Dermis microvascular lymphatic vessel endothelial cell (primary cell): ENCODE data around the gene NEURL2. TPM values are rescaled to one million over a fixed set of nuclear protein-coding genes. Genes with fewer than 3 reads are reported as not detected.
A peak's percentile ranks its signal among the peaks of the same experiment; 100 is the strongest.
"Not testable (repeated sequence)": the region's sequence is repeated elsewhere in the genome, so short reads cannot be mapped to it uniquely, and the experiment has no call there.

Source experiments
- DNase-seq, 2 donors: peaks; one replicate each; pipeline versions ENCODE4 v3.0.0 to v3.0.0-alpha.2; 2010; ENCODE audit warnings: low read depth in 2 of 2
- total RNA-seq: library from RNA; depleted of rRNA; stranded (reverse); fragments of >200 nt; gene quantifications from 2 replicates; pipeline ENCODE4 v1.2.1, GENCODE V29; 2014

Gene NEURL2
- total RNA-seq, 1 donor from 2014 or later, result 2.3 TPM

DNA sequence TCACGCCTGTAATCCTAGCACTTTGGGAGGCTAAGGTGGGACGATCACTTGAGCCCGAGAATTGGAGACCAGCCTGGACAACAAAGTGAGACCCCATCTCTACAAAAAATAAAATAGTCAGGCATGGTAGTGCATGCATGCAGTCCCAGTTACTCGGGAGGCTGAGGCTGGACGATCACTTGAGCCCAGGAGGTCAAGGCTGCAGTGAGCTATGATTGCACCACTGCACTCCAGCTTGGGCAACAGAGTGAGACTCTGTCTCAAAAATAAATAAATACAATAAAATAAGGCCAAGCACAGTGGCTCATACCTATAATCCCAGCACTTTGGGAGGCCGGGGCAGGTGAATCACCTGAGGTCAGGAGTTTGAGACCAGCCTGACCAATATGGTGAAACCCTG, 10.3 kb upstream of the NEURL2 start:
- not testable (repeated sequence) for DNase-seq

DNA sequence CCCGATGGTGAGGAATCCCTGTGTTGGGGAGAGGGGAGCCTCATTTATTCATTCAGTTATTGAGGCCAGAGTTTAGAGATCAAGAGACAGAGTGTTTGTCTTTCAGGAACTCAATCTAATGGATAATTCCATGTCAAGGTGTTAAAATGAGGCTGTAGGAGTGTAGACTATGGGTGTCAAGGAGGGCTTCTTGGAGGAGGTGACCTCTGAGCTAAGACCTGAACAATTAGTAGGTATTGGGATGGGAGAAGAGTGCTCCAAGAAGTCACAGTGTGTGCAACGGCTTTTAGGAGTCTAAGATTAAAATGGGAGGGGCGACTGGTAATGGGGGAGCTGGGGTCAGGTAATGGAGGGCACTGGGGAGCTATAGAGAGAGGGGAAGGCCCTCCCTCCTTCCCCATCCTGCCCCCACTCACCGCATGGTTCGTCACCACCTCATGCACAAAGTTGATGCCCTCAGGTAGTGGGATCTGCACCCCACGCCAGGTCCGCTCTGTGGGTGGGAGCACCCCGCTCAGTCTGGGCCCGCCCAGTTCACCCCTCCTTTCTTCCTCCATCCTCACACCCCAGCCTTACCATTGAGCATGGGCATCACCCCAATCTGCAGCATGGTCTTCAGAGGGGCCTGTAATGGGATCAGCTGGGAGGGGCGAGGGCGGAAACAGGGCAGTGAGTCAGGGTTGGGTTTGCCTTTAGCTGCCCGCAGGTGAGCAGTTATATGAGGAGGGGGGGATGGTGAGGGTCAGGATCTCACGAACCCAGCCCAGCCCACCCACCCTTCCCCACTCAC, 8.2 kb upstream of the NEURL2 start:
- DNase-seq, result no peak

DNA sequence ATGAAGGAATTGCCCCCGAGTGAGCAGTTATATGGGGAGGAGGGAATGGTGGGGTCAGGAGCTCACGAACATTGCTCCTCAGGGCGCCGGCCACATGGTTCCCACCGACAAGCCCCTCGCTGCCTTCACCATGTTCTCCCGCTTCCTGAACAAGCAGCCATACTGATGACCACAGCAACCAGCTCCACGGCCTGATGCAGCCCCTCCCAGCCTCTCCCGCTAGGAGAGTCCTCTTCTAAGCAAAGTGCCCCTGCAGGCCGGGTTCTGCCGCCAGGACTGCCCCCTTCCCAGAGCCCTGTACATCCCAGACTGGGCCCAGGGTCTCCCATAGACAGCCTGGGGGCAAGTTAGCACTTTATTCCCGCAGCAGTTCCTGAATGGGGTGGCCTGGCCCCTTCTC, 7.3 kb upstream of the NEURL2 start:
- DNase-seq, result no peak

DNA sequence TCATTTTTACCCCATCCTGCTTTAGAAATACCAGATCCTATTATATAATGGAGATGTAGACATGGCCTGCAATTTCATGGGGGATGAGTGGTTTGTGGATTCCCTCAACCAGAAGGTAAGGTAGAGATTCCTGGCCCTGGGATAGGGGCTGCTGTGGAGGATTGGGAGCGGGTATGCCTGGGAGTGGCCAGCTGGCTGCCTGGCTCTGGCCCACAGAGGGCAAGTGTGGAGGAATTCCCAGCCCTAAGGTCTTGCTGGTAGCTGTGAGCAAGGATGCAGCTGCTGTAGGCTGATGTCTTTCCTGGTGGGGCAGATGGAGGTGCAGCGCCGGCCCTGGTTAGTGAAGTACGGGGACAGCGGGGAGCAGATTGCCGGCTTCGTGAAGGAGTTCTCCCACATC, 6.7 kb upstream of the NEURL2 start:
- no peak for DNase-seq

DNA sequence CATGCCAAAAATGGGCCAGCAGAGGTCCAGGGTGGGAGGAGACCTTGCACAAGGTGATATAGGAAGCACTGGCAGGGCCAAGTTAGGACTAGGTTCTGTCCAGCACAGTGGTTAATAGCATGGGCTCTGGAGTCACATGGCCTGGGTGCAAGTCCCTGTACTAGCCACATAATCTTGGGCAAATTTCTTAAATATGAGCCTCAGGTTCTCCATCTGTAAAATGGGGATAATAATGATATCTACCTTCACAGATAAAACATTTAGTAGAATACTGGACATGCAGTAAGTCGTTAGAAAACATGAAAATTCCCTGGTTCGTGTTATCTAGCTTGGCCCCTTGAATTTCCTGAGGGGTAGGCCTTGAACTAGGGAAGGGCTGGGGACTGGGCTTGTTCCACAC, 6.3 kb upstream of the NEURL2 start:
- no peak for DNase-seq

DNA sequence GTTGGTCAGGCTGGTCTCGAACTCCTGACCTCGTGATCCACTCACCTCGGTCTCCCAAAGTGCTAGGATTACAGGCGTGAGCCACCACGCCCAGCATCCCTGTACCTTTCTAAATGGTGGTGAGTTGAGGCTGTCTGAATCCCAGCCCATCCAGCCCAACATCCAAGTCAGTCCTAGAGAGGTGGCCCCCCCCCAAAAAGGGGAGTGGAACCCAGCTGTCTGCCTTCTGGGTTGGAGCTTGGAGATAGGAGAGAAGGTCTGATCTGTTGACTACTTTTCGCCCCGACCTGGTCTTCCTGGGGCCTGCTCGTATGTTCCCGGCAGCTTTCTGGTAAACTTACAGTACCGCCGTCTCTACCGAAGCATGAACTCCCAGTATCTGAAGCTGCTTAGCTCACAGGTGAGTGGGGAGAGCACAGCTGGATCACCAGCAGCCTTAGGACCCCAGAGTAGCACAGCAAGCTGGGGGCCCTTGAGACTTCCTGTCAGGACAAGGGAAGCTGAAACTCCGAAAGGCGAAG, 5.7 kb upstream of the NEURL2 start:
- DNase-seq, result no peak

DNA sequence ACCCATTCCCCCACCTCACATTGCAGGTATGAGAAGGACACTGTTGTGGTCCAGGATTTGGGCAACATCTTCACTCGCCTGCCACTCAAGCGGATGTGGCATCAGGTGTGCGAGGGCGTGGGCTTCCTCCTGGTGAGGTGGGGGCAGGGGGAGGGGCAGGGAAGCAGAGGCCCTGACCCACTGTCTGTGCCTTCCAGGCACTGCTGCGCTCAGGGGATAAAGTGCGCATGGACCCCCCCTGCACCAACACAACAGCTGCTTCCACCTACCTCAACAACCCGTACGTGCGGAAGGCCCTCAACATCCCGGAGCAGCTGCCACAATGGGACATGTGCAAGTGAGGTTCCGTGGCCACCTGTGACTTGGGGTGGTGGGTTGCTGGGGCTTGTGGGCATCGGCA, 3.8 kb upstream of the NEURL2 start:
- no peak for DNase-seq

DNA sequence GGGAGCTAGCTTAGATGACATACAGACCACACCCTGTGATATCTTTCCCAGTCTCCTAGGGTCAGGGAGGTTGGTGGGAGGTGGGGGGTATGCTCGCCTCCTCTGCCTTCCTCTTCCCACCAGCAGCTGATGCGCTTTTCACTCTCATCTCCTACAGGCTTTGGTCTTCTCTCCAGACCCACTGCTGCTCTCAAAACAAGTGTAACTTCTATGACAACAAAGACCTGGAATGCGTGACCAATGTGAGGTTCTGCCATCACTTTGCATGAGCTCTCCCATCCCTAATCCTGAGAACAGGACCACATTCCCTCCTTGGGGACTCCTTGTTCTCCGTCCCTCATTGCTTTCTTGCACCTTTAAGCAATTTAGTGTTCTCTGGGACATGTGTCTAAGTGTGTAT, 2.8 kb upstream of the NEURL2 start:
- no peak for DNase-seq

DNA sequence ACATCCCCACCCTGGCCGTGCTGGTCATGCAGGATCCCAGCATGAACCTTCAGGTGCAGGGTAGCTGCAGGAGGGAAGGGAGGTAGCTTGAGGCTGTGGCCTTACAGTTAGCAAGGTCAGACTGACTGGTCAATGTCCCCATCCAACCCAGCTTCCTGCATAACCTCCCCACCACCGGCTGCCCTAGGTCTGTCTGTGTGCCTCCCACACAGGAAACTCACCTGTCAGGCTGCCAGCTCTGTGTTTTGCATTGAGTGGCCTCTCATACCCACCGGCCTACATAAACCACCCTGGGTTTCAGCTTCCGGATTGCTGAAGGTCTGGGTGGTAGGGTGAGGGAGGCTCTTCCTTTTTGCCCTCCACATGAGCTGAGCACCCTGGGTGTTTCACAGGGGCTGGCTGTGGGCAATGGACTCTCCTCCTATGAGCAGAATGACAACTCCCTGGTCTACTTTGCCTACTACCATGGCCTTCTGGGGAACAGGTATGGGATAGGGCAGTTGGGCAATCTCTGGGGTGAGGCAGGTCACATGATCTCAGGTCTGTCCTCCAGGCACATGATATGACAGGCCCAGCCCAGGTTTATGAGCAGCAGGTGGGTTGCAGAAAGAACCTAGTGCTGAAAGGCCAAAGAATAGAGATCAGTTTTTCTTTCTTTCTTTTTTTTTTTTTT, 2.0 kb upstream of the NEURL2 start:
- DNase-seq, result no peak

DNA sequence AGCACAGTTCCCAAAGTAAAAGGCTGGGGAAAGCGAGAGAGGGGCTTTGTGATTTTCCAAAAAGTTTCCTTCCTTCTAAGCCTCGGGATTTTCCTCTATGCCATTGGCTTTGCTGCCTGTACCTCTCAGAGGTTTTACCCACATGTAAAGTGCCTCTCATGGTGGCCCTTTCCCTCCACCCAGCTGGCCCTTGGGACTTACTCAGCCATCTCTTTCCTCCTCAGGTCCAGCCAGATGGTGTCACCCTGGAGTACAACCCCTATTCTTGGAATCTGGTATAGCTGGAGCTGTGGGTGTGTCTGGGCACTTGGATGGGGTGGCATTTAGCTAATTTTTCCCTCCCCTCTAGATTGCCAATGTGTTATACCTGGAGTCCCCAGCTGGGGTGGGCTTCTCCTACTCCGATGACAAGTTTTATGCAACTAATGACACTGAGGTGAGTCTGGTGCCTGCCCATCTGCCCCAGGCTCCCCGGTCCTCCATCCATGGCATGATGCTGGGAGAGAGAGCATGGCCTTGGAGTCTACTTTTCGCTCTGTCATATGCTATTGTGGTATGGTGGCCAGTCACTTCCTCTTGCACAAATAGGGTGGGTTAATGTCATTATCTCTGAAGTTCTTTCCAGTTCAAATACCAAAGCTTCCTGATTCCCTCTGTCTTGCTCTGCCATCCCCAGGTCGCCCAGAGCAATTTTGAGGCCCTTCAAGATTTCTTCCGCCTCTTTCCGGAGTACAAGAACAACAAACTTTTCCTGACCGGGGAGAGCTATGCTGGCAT, 1.2 kb upstream of the NEURL2 start:
- DNase-seq, result peak in 1 of 2 donors; percentile 25

DNA sequence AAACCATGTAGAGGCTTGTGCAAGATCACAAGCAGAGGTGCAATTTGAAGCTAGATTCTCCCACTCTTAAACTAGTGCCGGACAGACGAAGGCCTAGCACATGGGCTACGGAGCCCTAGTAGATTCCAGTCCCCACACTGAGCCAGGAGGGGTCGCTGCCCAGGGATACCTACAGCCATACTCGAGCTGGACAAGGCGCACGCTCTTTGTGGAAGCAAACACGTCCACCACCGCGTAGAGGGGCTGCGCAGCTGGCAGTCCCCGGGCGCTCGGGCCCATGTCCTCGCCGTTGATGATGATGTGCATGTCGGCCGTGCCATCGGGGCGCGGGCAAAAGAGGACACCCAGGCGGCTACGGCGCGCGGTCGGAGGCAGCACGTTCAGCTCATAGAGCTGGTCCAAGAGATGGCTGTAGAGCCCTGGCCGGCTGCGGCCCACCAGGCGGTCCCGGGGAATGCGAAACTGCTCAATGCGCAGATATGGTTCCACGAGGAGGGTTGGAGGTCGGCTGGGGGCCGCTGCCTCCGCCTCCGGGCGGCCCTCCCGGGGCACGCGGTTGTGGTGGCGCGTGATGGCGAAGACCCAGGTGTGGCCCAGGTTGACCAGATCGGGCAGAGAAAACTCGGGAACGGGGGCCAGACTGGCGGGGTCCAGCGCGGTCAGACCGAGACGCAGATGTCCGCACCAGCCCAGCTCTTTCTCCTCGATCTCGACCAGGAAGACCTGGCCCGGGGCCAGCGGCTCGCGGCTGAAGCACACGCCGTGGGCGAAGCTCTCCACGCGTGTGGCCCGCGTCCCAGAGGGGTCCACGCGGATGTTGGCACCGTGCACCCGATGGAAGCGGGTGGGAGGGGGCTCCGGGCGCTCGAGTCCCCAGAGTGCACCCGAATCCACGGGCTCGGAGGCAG, 677 bp downstream of the NEURL2 start:
- peak; percentile 82 to 93 for DNase-seq

DNA sequence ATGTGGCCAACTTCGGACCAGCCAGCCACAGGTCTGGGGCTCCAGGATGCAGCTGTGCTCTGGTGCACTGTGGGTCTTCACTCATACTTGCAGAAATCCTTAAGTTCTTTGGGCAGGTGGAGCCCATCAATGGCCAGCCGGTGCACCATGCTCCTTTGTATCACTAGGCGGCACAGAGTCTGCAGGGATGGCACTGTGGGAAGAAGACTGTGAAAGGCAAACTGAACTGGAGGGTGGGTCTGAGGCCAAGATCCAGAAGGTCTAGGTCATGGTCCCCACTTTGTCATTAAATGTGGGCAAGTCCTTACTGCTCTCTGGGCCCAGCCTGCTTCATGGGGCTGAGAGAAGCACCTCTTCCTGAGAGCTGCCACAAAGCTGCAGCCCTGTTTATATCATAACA, 2.3 kb downstream of the NEURL2 start:
- DNase-seq, result no peak

DNA sequence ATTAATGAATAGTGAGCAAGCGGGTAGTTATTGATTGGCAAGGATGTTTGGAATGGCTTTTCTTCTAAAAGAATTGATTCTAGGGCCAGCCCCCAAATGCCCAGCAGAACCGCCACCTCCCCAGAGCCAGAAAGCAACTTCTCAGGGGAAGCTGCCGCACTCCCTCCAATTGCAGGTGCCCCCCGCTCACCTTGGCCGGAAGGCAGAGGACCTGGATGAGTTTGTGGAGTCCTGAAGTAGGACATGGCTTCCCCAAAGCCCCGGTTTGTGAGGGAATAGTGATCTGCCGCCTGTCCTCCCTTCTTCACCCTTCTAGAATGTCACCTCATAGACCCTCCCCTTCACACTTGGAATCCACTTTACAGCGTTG, 3.7 kb downstream of the NEURL2 start, which contains the start of gene SPATA25:
SPATA25 (minus strand) TSS at position 277 of the 370 bp plus-strand sequence; CDS start at position 245, 32 bp downstream.
- no peak for DNase-seq

DNA sequence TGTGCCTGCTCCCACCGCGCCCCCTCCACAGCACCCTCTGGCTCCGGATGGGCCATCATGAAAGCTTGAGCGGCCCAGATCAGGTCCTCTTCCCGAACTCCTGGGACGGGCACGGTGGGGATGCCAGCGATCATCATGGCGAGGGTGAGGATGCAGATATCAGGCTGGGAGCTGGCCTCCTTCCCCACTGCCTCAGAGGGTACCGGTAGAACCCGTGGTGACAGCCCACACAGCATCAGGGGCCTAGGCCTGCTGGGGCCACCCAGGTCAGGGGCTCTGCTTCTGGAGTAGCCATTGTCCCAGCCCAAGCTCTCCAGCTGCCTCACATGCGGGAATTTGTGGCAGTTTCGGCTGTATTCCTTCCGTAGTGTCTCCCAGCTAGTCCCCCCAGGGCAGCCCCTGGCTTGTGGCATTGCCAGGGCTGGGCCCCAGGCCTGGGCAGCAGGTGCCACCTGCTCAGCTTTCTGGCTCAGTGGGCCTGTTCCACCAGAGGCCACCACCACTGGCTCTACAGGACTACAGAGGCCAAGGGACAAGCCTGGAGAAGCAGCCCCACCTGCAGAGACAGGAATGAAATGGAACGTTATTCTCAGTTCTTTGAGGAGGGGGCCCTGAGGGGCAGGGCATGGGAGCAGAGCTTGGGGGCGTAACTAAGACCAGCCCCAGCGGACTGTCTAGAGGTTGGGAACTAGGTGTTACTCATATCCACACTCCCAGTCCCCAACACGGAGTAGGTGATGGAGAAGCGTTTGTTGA, 4.2 kb downstream of the NEURL2 start:
- no peak for DNase-seq

DNA sequence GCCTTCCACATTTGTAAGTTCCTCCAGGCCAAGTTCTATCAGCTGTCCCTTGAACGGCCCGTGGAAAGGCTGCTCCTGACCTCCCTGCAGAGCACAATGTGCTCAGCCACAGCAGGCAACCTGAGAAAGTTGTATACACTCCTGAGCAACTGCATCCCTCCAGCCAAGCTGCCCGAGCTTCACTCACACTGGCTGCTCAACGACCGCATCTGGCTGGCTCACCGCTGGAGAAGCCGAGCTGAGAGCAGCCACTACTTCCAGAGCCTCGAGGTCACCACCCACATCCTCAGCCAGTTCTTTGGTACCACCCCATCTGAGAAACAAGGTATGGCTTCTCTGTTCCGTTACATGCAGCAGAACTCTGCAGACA, 7.9 kb downstream of the NEURL2 start:
- no peak for DNase-seq

DNA sequence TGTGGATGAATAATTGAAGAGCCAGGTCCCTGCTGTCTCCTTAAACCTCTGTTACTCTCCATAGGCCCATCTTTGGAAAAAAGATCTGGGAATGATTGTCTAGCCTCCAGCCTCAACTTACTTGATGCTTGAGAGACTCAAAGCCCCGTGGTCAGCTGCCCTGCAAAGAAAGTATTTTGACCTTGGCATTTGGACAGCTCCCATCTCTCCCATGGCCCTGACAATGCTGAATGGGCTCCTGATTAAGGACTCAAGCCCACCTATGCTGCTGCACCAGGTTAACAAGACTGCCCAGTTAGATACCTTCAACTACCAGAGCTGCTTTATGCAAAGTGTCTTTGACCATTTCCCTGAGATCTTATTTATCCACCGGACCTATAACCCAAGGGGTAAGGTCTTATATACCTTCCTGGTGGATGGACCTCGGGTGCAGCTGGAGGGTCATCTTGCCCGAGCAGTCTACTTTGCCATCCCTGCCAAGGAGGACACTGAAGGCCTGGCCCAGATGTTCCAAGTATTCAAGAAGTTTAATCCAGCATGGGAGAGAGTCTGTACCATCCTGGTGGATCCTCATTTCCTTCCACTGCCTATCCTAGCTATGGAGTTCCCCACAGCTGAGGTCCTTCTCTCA, 8.4 kb downstream of the NEURL2 start:
- no peak for DNase-seq

DNA sequence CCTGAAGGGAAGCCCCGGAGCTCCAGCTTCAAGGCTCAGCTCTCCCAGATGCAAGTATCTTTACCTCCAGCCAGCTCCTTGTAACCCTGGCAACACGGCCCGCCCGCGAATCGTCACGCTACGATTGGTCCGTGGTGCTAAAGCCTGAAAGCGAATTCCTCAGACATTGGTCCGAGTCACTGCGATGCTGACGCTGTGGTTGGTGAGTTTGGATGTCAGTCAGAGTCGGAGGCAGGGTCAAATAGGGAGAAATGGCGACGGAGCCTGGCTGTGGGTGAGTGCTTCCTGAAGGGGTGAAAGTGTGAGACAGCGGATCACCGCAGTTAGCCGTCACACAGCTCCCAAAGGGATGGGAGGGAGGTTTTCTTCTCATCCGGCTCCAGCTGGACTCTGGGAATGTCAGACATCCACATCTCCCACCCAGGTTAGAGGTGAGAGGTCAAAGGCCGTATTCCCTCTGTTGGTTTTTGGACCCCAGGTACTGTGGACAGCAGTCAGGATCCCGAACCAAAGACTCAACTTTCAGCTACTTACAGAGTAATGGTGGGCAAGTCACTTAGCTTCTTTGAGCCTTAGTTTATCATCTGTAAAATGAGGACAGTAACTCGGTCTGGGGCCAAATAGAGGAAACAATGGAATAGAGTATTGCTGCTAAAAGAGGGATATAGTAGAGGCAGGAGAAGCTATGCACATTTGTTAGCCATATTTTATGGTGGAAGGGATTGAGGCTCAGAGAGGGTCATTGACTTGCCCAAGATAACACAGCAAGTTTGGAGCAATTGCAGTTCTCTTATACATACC, 9.8 kb downstream of the NEURL2 start, which contains the start of gene ZSWIM1:
ZSWIM1 (plus strand) TSS at position 240 of the 801 bp plus-strand sequence. CDS start 1,366 bp downstream, outside the sequence.
- DNase-seq, result peak; percentile 99

DNA sequence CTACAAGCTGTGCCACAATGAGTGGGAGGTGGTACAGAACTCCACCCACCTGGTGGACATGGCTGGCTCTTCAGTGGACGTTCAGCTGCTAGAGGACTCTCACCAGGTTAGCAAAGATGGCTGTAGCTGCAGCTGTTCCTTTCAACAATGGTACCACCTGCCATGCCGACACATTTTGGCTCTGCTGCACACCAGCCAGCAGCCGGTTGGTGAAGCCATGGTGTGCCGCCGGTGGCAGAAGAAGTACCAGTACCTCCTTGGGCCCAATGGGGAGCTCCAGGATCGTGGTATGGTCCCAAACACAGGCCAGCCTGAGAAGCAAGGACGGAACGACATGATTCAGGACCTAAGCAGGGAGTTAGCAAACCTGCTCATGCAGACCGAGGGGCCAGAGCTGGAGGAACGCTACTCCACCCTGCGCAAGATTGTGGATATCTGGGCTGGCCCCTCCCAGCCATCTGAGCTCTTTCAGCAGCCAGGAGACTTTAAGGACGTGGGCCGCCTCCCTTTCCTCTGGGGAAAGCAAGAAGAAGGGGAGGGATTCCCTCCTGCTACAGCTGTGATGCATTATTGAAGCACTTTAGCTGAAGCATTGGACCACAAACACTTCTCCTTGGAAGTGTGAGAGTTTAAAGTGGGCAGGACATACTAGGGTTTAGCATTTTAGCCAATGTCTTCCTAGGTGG, 12.8 kb downstream of the NEURL2 start:
- DNase-seq, result no peak
